BLaER1 treated with 17β-estradiol and CSF1 and Interleukin-3, amounts not matched to agents 10 nM and 100 nM (cell line): ENCODE results near the gene ITGB7.

Source experiments
- H3K27ac ChIP-seq, 11 experiments: shearing (Covaris generic); formaldehyde crosslinking; 2 replicates each; pipeline ENCODE4 v1.8.1; 2022
- H3K27me3 ChIP-seq, 11 experiments: shearing (Covaris generic); formaldehyde crosslinking; 2 replicates each; pipeline ENCODE4 v1.8.1; 2022
- H3K36me3 ChIP-seq, 11 experiments: shearing (Covaris generic); formaldehyde crosslinking; 2 replicates each; pipeline ENCODE4 v1.8.1; 2022
- H3K4me1 ChIP-seq, 10 experiments: shearing (Covaris generic); formaldehyde crosslinking; 2 replicates each; pipeline ENCODE4 v1.8.1; 2022
- H3K4me2 ChIP-seq, 11 experiments: shearing (Covaris generic); formaldehyde crosslinking; 2 replicates each; pipeline ENCODE4 v1.8.1; 2022
- H3K4me3 ChIP-seq, 10 experiments: shearing (Covaris generic); formaldehyde crosslinking; 2 replicates each; pipeline ENCODE4 v1.8.1; 2022
- H3K9ac ChIP-seq, 11 experiments: shearing (Covaris generic); formaldehyde crosslinking; 2 replicates each; pipeline ENCODE4 v1.8.1; 2022
- H3K9me3 ChIP-seq, 11 experiments: shearing (Covaris generic); formaldehyde crosslinking; replicated peaks in 1 of 11; 2 replicates each; pipeline ENCODE4 v1.8.1; 2022
- H4K20me1 ChIP-seq, 11 experiments: shearing (Covaris generic); formaldehyde crosslinking; 2 replicates each; pipeline ENCODE4 v1.8.1; 2022
- Cebpa-rat ChIP-seq, 11 experiments: shearing (Covaris generic); IDR thresholded peaks; 2 replicates each; pipeline ENCODE4 v1.8.1; 2022

ITGB7 gene

DNA sequence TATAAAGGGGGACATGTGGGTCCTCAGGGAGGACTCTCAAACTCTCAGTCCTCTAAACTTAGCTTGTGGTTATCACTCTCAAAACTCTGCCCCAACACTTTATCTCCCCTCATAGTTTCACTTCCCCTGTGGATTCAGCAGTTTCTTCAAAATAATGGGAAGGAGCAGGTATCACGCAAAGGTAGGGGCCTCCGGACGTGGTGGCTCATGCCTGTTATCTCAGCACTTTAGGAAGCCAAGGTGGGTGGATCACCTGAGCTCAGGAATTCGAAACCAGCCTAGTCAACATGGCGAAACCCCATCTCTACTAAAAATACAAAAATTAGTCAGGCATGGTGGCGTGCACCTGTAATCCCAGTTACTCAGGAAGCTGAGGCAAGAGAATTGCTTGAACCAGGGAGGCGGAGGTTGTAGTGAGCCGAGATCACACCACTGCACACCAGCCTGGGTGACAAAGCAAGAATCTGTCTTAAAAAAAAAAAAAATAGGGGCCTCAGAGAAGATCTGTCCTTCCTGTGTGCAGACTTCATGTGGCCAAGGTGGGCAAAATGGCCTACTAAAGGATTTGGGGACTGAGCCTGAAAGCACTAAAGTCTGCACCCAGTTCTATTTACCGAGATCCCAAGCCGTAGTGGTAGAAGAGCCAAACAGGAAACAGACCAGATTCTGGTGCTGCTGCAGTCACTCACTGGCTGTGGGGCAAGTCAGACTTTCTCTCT is 6.4 kb downstream of the ITGB7 start:
- peak overlapping the region in 10 of 11 experiments; percentile 15 to 69 (median 58); a peak in 20 of 22 replicates for H3K27ac ChIP-seq
- peak overlapping the region in 9 of 10 experiments; percentile 4 to 50 (median 16); a peak in 9 of 20 replicates for H3K4me3 ChIP-seq
- H3K27me3 ChIP-seq, result no peaks in the 10 kb centered on the region
- peak overlapping the region in 8 of 11 experiments; percentile 10 to 47 (median 40); a peak in 11 of 22 replicates for H3K9ac ChIP-seq
- peaks cover 0 to 30% (median 13%) of the 10 kb centered on the region in 11 experiments; a peak in 11 of 22 replicates for H3K36me3 ChIP-seq
- H4K20me1 ChIP-seq, result peaks cover 0 to 24% (median 0%) of the 10 kb centered on the region in 11 experiments; a peak in 5 of 22 replicates
- no peak for TF ChIP-seq Cebpa-rat (IDR thresholded peaks at IDR 0.05)
- H3K9me3 ChIP-seq, result no peaks in the 10 kb centered on the region
- H3K4me1 ChIP-seq, result peaks cover 66 to 87% (median 78%) of the 10 kb centered on the region in 10 experiments
- H3K4me2 ChIP-seq, result peak overlapping the region; percentile 78 to 99 (median 89)

DNA sequence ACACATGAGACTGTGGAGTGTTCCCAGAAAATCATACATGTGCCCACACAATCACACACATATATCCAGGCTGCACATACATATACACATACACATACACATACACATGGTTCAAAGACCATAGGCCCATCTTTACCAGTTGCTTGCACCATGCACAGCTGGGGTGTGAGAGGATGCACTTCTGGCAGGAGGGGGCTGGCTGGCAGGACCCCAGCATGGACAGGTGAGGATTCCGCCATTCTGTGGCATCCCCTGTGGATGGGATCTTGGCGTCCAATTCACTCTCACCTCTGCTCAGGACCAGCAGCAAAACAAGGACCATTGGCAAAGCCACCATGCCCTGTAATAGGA is 7.0 kb downstream of the ITGB7 start:
- H3K9ac ChIP-seq, result peak overlapping the region in 5 of 11 experiments; percentile 19 to 47 (median 47); a peak in 8 of 22 replicates
- H4K20me1 ChIP-seq, result peaks cover 0 to 28% (median 0%) of the 10 kb centered on the region in 11 experiments; a peak in 5 of 22 replicates
- peak overlapping the region in 7 of 10 experiments; percentile 4 to 40 (median 24); a peak in 7 of 20 replicates for H3K4me3 ChIP-seq
- no peak for TF ChIP-seq Cebpa-rat (IDR thresholded peaks at IDR 0.05)
- H3K4me1 ChIP-seq, result peaks cover 61 to 82% (median 72%) of the 10 kb centered on the region in 10 experiments
- H3K27me3 ChIP-seq, result no peaks in the 10 kb centered on the region
- peak overlapping the region; percentile 78 to 99 (median 89) for H3K4me2 ChIP-seq
- H3K9me3 ChIP-seq, result no peaks in the 10 kb centered on the region
- H3K27ac ChIP-seq, result peak overlapping the region in 9 of 11 experiments; percentile 26 to 69 (median 61); a peak in 18 of 22 replicates
- H3K36me3 ChIP-seq, result peaks cover 0 to 35% (median 13%) of the 10 kb centered on the region in 11 experiments; a peak in 11 of 22 replicates

GRCh38 chr12:53199700-53200099 is 7.4 kb downstream of the ITGB7 start:
- Histone ChIP-seq H3K4me2 (peak overlapping the region; percentile 78 to 99 (median 89)), H3K36me3 (peaks cover 0 to 39% (median 13%) of the 10 kb centered on the region in 11 experiments; a peak in 11 of 22 replicates), H3K4me1 (peaks cover 57 to 78% (median 68%) of the 10 kb centered on the region in 10 experiments), H3K27ac (peak overlapping the region in 8 of 11 experiments; percentile 39 to 69 (median 62); a peak in 12 of 22 replicates), H3K4me3 (peak overlapping the region in 4 of 10 experiments; percentile 4 to 40 (median 25); a peak in 4 of 20 replicates), H4K20me1 (peaks cover 0 to 28% (median 0%) of the 10 kb centered on the region in 11 experiments; a peak in 5 of 22 replicates), H3K27me3 (no peaks in the 10 kb centered on the region), H3K9me3 (no peaks in the 10 kb centered on the region), H3K9ac (peak overlapping the region in 2 of 11 experiments; percentile 45 to 47; a peak in 3 of 22 replicates)
- TF ChIP-seq Cebpa-rat (IDR thresholded peaks at IDR 0.05), result no peak

DNA sequence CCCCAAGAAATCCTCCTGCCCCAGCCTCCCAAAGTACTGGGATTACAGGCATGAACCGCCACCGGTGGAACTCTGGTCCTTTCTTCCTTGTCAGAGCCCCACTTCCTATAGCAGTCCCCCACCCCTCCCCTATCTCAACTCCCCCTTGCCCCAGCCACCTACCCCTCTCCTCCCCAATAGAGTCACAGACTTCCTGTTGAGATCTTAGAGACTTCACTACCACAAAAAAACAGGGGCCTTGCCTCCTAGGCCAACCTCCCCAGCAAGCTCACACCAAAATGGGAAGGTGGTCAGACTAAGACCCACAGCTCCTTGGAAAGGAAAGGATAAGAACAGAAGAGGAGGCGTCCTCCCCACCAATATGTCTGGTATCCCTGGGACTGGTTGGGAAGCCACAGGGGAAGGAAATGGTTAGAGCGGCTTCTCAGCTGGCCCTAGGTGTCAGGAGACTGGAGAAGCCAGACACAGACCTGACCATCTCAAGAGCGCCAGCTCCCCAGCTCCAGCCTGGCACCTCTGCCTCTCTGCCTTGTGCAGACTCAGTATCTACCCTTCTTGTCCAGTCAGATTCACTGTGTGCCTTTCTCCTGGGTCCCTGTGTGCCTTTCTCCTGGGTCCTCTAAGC is 8.5 kb downstream of the ITGB7 start:
- Histone ChIP-seq H3K4me2 (peak overlapping the region; percentile 64 to 96 (median 81)), H3K27ac (peak overlapping the region in 9 of 11 experiments; percentile 13 to 65 (median 48); a peak in 17 of 22 replicates), H3K4me1 (peaks cover 55 to 67% (median 59%) of the 10 kb centered on the region in 10 experiments), H3K27me3 (no peaks in the 10 kb centered on the region), H3K9ac (peak overlapping the region in 8 of 11 experiments; percentile 6 to 52 (median 22); a peak in 8 of 22 replicates), H3K4me3 (no peak overlapping the region), H4K20me1 (peaks cover 0 to 32% (median 0%) of the 10 kb centered on the region in 11 experiments; a peak in 6 of 22 replicates), H3K36me3 (peaks cover 0 to 50% (median 13%) of the 10 kb centered on the region in 11 experiments; a peak in 11 of 22 replicates), H3K9me3 (no peaks in the 10 kb centered on the region)
- TF ChIP-seq Cebpa-rat (IDR thresholded peaks at IDR 0.05), result no peak

- Histone ChIP-seq H3K9ac (no peak overlapping the region), H3K4me2 (peak overlapping the region in 2 of 11 experiments; percentile 78 to 81; a peak in 5 of 22 replicates), H3K9me3 (no peaks in the 10 kb centered on the region), H3K27me3 (no peaks in the 10 kb centered on the region), H4K20me1 (peaks cover 0 to 43% (median 0%) of the 10 kb centered on the region in 11 experiments; a peak in 6 of 22 replicates), H3K4me3 (no peak overlapping the region), H3K4me1 (peaks cover 43 to 54% (median 49%) of the 10 kb centered on the region in 10 experiments), H3K36me3 (peaks cover 2 to 65% (median 24%) of the 10 kb centered on the region in 11 experiments; a peak in 21 of 22 replicates), H3K27ac (peak overlapping the region in 3 of 11 experiments; percentile 27 to 60 (median 57); a peak in 3 of 22 replicates)
- no peak for TF ChIP-seq Cebpa-rat (IDR thresholded peaks at IDR 0.05)
Observed at GRCh38 chr12:53197011-53197640, 9.9 kb downstream of the ITGB7 start.

DNA sequence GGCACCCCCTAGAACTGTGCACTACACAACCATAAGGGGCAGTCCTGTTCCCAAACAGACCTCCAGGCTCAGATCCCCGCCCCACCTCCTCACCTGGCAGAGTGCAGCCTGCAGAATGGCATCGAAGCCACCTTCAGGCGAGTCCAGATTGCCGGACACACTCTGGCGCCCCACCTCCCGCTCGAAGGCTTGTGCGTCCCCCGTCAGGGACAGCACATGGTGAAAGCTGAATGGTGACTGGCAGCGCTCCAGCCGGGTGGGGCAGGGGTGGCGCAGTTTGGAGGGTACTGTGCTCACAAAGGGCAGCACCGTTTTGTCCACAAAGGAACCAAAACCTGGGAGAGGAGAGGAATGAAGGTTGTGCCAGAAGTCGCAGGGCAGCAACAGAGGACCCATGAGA is 10.6 kb downstream of the ITGB7 start:
- no peak overlapping the region for H3K4me3 ChIP-seq
- no peak overlapping the region for H3K27ac ChIP-seq
- peaks cover 37 to 50% (median 43%) of the 10 kb centered on the region in 10 experiments for H3K4me1 ChIP-seq
- peaks cover 8 to 71% (median 30%) of the 10 kb centered on the region in 11 experiments; a peak in 21 of 22 replicates for H3K36me3 ChIP-seq
- no peak for TF ChIP-seq Cebpa-rat (IDR thresholded peaks at IDR 0.05)
- no peak overlapping the region for H3K9ac ChIP-seq
- H3K27me3 ChIP-seq, result no peaks in the 10 kb centered on the region
- peaks cover 0 to 49% (median 0%) of the 10 kb centered on the region in 11 experiments; a peak in 7 of 22 replicates for H4K20me1 ChIP-seq
- H3K9me3 ChIP-seq, result no peaks in the 10 kb centered on the region
- H3K4me2 ChIP-seq, result no peak overlapping the region

DNA sequence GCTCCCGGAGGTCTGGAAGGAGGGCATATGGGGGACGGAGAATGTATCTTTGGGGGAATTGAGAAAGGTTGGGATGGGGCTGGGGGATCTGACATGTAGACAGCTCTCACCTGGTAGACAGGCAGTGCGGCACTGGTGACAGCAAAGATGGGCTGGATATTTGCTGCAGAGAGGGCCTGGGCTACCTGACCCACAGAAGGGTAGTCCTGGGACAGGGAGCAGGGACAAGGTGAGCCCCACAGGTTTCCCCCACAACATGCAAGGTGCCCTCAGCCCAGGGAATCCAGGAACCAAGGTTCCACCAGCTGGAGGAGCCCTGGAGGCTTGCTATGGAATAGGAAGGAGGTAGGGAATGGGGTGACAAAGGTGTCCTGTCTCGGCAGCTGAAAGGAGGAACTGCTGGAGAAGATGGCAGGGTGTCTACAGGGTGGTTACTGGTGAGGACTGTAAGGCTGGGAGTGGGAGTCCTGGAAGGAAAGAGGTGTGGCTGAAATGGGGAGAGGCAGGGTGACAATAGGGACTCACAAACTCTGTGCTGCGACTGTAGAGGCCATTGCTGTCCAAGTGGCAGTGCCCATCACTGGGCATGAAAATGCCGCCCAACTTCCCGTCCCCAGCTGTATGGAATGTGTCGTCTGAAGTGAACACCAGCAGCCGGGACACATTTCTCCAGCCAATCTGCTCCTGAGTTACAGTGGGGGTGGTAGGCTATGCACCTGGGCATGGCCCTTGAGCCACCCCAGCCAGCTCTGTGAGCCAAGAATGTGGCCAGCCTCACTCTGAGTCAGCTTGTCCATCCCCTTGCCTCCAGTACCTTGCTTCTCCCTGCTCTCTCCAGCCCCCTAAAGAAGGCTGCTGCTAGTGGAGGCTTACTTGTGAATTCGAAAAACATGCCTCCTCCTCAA is 11.3 kb downstream of the ITGB7 start:
- Histone ChIP-seq H3K36me3 (peaks cover 16 to 78% (median 37%) of the 10 kb centered on the region in 11 experiments), H4K20me1 (peaks cover 0 to 50% (median 4%) of the 10 kb centered on the region in 11 experiments; a peak in 8 of 22 replicates), H3K27me3 (no peaks in the 10 kb centered on the region), H3K9ac (no peak overlapping the region), H3K9me3 (no peaks in the 10 kb centered on the region), H3K4me3 (no peak overlapping the region), H3K27ac (no peak overlapping the region), H3K4me2 (no peak overlapping the region), H3K4me1 (peaks cover 30 to 43% (median 36%) of the 10 kb centered on the region in 10 experiments)
- no peak for TF ChIP-seq Cebpa-rat (IDR thresholded peaks at IDR 0.05)
